HL-60 (cell line): Measurements from ENCODE around the gene TPP1.

ENCODE experiments used
- DNase-seq, 2 experiments: peaks; one replicate each; pipeline ENCODE4 v3.0.0-alpha.2; 2010 to 2020; ENCODE audit warnings: low read depth in 1 of 2, low spot score in 1 of 2
- H3K27ac ChIP-seq: fragments of 250-450 bp; sonication (Bioruptor Pico); replicated peaks from 2 replicates; pipeline ENCODE4 v1.5.1; 2020; ENCODE audit warnings: mild to moderate bottlenecking, moderate library complexity
- H3K27me3 ChIP-seq: fragments of 250-450 bp; sonication (Bioruptor Pico); 2 replicates; pipeline ENCODE4 v1.5.1; 2021; ENCODE audit warnings: mild to moderate bottlenecking, moderate library complexity; ENCODE audit not compliant: insufficient read depth, poor library complexity, severe bottlenecking
- H3K4me3 ChIP-seq: replicated peaks from 2 replicates; pipeline ENCODE4 v1.5.1; 2011; ENCODE audit warnings: mild to moderate bottlenecking, control low read depth, low read length; ENCODE audit not compliant: insufficient read depth
- GABPA ChIP-seq: IDR thresholded peaks from 2 replicates; pipeline ENCODE4 v1.6.1; 2012; ENCODE audit warnings: low read depth
- POLR2AphosphoS5 ChIP-seq: IDR thresholded peaks from 2 replicates; pipeline ENCODE4 v1.6.1; 2012; ENCODE audit warnings: low read depth
- SPI1 ChIP-seq: IDR thresholded peaks from 2 replicates; pipeline ENCODE4 v1.6.1; 2012; ENCODE audit warnings: low read depth, mild to moderate bottlenecking, borderline replicate concordance
- TF ChIP-seq, protein P1 (sequence below): IDR thresholded peaks from one replicate; pipeline ENCODE4 v1.5.1; 2011; ENCODE audit warnings: low read length, control low read depth, inconsistent platforms; ENCODE audit not compliant: insufficient read depth
- TF ChIP-seq, protein P2 (sequence below): IDR thresholded peaks from 2 replicates; pipeline ENCODE4 v1.6.1; 2012; ENCODE audit warnings: low read depth; ENCODE audit not compliant: insufficient replicate concordance

TPP1 gene

DNA sequence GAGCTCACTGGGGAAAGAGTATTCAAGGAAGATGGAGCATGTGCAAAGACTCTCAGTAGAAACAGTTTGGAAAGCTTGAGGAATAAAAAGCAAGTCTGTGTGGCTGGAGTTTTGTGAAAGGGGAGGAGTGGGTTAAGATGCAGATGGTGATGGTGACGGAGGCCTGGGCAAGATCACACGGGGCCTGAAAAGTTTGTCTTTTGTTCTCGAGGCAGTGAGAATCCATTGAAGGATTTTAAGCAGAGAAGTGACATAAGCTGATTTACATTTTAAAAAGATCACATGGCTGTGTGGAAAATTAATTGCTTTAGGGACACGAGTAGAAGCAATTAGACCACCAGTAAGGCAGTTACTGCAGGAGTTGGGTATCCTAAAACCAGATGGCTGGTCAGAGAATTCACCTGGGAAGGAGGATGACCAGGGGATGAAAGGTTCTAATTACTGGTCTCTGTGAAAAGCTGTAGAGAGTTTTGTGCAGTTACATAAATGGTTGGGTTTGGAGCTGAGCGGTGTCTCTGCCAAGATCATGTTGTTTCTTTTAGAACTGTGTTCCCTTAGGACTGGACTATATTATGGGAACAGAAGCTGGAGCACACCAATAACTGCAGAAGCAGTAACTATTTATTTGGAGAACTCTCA is 22.9 kb downstream of the TPP1 start:
- Histone ChIP-seq H3K4me3 (no peak overlapping the region), H3K27ac (no peak overlapping the region), H3K27me3 (no peaks in the 10 kb centered on the region)
- no peak for DNase-seq
- TF ChIP-seq, protein P1, sequence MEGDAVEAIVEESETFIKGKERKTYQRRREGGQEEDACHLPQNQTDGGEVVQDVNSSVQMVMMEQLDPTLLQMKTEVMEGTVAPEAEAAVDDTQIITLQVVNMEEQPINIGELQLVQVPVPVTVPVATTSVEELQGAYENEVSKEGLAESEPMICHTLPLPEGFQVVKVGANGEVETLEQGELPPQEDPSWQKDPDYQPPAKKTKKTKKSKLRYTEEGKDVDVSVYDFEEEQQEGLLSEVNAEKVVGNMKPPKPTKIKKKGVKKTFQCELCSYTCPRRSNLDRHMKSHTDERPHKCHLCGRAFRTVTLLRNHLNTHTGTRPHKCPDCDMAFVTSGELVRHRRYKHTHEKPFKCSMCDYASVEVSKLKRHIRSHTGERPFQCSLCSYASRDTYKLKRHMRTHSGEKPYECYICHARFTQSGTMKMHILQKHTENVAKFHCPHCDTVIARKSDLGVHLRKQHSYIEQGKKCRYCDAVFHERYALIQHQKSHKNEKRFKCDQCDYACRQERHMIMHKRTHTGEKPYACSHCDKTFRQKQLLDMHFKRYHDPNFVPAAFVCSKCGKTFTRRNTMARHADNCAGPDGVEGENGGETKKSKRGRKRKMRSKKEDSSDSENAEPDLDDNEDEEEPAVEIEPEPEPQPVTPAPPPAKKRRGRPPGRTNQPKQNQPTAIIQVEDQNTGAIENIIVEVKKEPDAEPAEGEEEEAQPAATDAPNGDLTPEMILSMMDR: no peak
- no peak for TF ChIP-seq SPI1
- no peak for TF ChIP-seq GABPA
- no peak for TF ChIP-seq POLR2AphosphoS5
- TF ChIP-seq, protein P2, sequence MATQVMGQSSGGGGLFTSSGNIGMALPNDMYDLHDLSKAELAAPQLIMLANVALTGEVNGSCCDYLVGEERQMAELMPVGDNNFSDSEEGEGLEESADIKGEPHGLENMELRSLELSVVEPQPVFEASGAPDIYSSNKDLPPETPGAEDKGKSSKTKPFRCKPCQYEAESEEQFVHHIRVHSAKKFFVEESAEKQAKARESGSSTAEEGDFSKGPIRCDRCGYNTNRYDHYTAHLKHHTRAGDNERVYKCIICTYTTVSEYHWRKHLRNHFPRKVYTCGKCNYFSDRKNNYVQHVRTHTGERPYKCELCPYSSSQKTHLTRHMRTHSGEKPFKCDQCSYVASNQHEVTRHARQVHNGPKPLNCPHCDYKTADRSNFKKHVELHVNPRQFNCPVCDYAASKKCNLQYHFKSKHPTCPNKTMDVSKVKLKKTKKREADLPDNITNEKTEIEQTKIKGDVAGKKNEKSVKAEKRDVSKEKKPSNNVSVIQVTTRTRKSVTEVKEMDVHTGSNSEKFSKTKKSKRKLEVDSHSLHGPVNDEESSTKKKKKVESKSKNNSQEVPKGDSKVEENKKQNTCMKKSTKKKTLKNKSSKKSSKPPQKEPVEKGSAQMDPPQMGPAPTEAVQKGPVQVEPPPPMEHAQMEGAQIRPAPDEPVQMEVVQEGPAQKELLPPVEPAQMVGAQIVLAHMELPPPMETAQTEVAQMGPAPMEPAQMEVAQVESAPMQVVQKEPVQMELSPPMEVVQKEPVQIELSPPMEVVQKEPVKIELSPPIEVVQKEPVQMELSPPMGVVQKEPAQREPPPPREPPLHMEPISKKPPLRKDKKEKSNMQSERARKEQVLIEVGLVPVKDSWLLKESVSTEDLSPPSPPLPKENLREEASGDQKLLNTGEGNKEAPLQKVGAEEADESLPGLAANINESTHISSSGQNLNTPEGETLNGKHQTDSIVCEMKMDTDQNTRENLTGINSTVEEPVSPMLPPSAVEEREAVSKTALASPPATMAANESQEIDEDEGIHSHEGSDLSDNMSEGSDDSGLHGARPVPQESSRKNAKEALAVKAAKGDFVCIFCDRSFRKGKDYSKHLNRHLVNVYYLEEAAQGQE: no peak

DNA sequence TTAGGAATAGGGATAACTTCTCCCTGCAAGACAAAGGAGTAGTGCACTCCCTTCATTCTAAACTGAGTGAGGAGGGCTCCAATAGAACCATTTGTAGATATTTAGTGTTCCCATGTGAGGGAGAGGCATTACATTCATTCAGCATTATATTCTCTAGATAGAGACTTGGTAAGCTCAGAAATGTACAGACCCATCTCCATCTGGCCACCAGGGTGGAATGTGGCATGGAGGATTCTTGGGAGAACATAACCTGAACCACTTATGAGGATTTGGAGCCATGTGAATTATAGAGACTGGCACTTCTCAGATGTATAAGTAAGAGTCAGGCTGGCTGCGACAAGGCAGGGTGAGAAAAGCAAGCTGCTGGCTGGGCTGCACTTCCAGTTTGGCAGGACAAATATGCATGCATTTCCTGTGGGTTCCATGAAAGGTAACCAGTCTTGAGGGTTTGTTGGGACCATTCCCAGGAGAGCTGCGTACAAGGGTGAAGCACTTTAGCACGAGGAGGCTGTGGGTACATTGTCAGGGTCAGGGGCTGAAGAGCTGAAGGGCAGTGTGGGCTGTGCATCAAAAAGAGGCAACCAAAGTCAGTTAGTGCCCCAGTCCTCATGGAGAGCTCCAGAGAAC is 25.0 kb downstream of the TPP1 start:
- no peaks in the 10 kb centered on the region for H3K27me3 ChIP-seq
- TF ChIP-seq GABPA: no peak
- no peak for TF ChIP-seq SPI1
- no peak for TF ChIP-seq POLR2AphosphoS5
- TF ChIP-seq, protein P2: no peak
- TF ChIP-seq, protein P1: no peak
- no peak for DNase-seq
- no peak overlapping the region for H3K27ac ChIP-seq
- no peak overlapping the region for H3K4me3 ChIP-seq

DNA sequence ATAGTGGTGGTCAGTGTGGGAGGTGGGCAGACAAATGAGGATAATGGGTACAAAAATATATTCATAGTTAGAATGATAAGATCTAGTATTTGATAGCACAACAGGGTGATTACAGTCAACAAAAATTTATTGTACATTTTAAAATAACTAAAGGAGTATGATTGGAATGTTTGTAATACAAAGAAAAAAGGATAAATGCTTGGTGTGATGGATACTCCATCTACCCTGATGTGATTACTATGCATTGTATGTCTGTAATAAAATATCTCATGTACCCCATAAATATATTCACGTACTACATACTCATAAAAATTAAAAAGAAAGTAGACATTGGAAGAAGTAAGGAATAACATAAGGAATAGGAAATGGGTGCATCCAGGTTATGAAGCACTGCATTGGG is 31.2 kb downstream of the TPP1 start:
- Histone ChIP-seq H3K27ac (no peak overlapping the region), H3K27me3 (no peaks in the 10 kb centered on the region), H3K4me3 (no peak overlapping the region)
- TF ChIP-seq SPI1 (no peak), GABPA (no peak)
- TF ChIP-seq, protein P2: no peak
- TF ChIP-seq, protein P1: no peak
- DNase-seq: no peak
